ENCODE results near the gene STX17.
A peak's percentile ranks its signal among the peaks of the same experiment; 100 is the strongest.
"Not testable (repeated sequence)": the region's sequence is repeated elsewhere in the genome, so short reads cannot be mapped to it uniquely, and the experiment has no call there.

Gene STX17

DNA sequence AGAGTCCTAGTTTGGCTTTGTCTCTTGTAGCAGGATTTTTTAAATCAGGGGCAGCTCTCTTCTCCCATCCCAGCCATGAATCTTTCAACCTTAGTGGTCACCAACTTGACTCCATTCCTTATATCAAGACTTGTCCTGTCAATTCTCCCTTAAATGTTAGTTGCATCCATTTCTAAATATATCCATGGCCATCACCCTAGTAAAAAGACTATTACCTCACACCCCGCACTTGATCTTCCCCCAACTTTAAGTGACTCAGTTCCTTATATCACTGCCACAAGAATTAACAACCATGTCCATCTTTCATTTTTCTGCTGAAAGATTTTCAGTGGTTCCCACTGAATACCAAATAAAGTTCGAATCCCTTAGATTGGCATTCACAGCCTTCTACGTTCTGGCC lies 67.0 kb downstream of the STX17 start:
- no peak for DNase-seq

DNA sequence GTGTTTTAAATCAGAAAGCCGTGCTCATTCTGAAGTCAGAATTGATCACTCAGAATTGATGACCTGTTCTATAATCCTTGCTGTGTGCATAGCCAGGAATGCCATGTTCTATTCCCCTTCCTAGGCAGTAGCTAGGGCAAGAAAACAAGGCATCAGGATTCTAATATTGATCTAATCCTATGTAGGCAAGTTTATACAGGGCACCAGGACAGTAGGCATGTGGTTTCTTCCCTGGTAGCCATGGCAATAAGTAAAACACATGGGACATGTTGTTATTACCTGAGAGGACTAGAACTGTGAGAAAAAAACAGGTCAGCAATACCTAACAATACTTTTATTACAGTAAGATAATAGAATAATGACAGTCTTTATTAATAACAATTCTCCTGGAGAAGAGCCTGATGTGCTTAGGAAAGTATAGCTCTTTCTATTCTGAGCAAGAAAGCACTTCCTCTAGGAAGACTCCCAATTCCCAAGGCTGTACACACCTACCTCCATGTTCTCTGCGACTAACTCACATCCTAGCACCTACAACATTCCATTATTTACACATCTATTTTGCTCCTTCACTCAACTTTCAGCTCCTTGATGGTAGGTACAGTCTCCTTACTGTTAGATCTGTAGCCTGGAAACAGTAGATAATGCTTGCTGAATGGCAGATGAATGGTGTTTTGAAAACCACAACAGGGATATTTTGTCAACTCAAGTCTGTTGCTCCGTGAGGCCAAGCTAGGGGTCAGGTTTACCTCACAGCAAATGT lies 70.8 kb downstream of the STX17 start:
- DNase-seq: no peak

DNA sequence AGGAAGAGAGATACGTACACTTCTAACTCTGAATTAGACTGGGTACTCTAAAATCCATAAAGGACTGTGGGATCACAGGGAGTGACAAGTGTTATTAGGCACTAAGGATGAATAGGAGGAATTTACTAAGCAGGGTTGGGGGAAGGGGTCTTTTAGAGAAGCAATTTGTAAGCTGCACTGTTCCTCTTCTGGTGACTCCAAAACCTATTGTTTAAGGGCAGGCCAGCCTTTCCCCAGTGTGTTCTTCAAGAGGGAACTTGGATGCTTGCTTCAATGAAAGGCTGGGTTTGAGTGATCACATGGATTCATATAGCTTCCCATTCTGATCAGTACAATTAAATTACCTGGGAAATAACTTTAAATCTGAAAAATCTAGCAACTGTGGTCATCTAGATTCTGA lies 71.8 kb downstream of the STX17 start:
- no peak for DNase-seq

DNA sequence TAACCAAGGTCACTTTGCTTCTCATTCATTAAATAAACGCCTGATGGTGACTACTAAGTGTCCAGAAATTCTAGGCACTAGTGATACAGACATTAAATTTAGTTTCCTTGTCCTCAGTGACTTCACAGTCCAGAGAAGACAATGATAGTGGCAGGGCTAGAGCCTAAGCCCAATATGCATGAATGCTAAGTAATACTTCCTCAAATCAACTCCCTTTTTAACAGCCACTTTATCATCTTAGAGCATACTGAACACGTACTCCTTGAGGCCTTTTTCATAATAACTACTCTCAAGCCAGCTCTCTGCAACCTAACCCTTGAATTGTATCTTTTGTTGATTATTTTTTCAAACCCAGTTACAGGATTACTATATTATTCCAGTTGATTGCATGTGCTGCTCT lies 74.1 kb downstream of the STX17 start:
- DNase-seq: no peak

DNA sequence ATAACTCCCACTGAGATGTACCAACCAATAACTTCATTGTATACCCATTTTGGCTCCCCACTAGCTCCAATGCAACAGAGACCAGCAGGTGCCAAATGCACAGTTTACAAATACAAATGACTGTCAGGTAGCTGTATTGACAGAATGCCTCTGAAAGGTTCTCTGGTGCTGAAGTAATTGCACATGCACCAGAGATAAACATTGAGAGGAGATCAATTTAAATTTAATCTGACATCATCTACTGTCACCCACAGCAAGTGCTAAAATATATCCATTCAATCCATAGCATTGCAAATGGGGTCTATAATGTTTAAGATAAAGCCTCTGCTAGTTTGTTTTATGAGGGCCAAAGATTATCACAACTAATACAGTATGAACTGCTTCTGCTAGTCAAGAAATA lies 80.2 kb downstream of the STX17 start:
- DNase-seq: no peak

DNA sequence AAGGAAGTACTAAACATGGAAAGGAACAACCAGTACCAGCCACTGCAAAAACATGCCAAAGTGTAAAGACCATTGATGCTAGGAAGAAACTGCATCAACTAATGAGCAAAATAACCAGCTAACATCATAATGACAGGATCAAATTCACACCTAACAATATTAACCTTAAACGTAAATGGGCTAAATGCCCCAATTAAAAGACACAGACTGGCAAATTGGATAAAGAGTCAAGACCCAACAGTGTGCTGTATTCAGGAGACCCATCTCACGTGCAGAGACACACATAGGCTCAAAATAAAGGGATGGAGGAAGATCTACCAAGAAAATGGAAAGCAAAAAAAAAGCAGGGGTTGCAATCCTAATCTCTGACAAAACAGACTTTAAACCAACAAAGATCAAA lies 84.1 kb downstream of the STX17 start:
- DNase-seq: not testable (repeated sequence)

DNA sequence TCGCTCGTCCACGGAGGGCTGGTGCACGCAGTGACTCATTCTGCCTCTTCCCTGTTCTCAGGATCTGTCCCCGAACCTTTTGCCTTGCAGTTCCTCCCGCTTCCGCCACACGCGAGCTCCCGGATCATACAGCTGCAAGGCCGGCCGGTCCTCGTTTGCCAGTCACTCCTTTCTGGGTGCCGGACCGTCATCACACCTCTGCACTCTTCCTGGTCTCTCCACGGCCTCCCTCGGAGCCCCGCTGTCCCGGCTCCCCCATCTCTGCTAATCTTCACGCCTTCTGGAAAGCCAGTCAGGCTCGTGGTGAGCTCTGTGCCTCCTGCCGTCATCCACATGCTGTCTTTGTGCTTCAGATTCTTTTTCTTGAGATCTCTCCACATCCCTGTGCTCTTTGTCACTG lies 91.8 kb downstream of the STX17 start:
- DNase-seq: no peak

DNA sequence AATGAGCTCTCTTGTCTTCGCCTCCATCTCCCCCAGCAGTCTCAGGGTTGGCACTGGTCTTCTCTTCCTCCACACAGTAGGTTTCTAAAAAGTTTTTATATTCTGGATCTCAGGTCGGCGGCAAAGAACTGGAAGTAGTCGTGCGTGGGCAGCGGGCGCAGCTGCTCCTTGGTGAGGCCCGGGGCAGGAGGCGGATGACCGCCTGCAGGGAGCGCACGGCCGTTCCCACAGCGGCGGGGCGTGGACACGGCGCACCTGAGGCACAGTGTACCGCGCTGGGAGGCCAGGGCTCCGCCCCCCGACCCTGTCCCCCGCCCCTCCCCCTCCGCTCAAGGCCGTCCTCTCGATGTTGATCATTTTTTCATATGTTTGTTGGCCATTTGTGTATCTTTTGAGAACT lies 92.4 kb downstream of the STX17 start:
- no peak for DNase-seq

DNA sequence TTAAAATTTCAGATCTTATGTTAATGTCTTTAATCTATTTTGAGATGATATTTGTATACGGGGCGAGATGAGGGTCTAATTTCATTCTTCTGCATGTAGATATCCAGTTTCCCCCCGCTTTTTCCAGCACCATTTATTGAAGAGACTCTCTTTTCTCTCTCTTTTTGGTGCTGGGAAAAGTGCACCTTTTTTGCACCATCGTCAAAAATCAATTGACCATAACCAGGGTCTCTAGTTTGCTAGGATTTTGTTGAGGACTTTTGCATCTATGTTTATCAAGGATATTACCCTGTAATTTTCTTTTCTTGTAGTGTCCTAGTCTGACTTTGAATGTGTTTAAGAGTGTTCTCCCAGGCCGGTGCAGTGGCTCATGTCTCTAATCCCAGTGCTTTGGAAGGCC lies 93.3 kb downstream of the STX17 start:
- DNase-seq: no peak

DNA sequence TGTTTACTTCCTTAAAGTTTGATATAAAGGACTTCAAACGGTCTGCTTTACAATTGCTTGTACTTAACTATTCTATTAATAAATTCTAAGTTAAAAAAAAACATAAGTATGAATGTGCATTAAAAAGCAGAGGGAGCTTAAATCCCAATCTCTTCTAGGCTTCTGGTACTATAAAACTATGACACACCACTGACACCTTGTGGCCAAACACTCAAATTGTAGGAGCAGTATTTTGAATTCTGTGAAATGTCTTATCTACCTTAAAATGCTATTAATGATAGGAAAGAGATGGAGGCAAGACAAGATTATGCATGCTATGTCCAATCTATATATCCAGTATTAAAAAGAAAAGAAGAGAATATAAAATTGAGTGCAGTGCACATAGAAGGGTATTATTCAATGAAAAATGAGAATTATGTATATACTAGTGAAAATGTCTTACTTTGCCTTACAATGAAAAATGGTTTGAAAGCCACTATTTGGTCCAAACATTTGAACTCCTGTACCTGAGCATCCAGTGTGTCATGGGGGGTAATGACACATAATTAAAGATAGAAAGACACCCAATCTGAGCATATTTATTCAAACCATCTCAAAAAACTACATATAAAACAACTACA lies 104.7 kb downstream of the STX17 start:
- DNase-seq: peak; percentile 52

DNA sequence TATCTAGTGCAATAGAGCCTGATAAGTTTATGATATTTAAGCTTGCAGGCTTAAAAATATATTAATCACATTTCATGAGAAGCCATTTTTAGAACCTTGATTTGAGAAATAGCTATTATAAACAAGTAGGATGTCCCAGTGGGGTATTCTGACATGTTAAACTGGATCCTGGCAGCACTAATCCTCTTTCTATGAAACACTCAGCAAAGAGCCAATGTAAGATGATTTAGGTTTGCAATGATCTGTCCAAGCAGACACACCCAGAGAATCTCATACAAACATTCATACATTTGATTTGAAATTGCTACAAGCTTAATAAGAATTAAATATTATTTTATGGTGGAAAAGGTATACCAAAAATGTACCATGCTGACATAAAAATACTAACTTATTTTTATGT lies 105.8 kb downstream of the STX17 start:
- DNase-seq: no peak

DNA sequence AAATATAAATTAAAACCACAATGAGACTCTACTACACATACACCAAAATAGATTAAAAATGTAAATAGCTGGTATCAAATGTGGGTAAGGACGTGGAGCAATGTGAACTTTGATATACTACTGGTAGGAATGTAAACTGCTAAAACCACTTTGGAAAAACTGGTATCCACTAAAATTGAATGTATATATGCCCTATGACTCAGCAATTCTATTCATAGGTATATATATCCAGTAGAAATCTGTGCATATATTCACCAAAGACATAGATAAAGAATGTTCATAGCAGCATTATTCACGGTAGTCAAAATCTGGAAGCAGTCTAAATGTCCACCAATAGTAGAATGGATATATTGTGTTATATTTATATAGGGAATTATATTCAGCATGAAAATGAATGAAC lies 107.1 kb downstream of the STX17 start:
- DNase-seq: no peak

DNA sequence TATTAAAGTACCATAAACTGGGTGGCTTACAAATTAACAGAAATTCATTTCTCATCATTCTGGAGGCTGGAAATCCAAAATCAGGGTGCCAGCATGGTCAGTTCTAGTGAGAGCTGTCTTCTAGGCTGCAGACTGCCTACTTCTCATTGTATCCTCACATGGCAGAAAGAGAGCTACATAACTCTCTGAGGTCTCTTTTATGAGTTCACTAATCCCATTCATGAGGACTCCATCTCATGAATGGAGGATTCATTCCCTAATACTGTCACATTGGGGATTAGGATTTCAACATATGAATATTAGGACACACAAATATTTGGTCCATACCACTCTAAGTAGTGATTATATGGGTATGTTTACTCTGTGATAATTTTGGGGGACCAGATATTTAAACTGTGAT lies 108.4 kb downstream of the STX17 start:
- DNase-seq: no peak

DNA sequence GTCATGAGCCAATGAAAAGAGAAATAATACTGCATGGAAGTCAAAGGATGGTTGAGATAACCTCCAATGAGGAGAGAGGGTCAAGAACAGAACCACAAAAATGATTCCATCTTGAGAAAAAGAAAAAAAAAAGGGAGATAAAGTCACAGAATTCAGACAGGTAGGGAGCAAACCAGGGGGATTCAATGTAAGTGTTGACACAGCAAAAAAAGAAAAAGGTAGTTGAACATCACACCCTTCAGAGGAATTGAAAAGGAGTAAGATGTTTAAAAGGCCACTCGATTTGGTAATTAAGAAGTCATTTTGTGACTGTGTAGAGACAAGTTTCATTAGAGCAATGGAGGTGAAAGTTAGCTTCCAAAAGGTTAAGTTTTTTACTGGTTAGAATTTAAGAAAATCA lies 113.1 kb downstream of the STX17 start:
- DNase-seq: no peak
